GM19240 (cell line): ENCODE results near the gene NCK2.

Experiments used
- DNase-seq: peaks from one replicate; pipeline ENCODE4 v3.0.0; 2011; ENCODE audit warnings: low spot score; ENCODE audit not compliant: insufficient read length

Gene NCK2

GRCh38 chr2:105790461-105791149 is 45.9 kb downstream of the NCK2 start:
- DNase-seq: no peak

- DNase-seq: no peak
Observed at GRCh38 chr2:105791229-105791628, 46.5 kb downstream of the NCK2 start.

GRCh38 chr2:105792561-105792960 is 47.8 kb downstream of the NCK2 start:
- no peak for DNase-seq

- DNase-seq: no peak
Observed at GRCh38 chr2:105793196-105793975, 48.7 kb downstream of the NCK2 start.

GRCh38 chr2:105794926-105795574 is 50.3 kb downstream of the NCK2 start:
- DNase-seq: no peak

GRCh38 chr2:105795575-105795934 is 50.8 kb downstream of the NCK2 start:
- no peak for DNase-seq

- DNase-seq: no peak
Observed at GRCh38 chr2:105796131-105796638, 51.5 kb downstream of the NCK2 start.

- no peak for DNase-seq
Observed at GRCh38 chr2:105796791-105797190, 52.1 kb downstream of the NCK2 start.

GRCh38 chr2:105797298-105797819 is 52.6 kb downstream of the NCK2 start:
- no peak for DNase-seq

- no peak for DNase-seq
Observed at GRCh38 chr2:105798595-105798994, 53.9 kb downstream of the NCK2 start.

- no peak for DNase-seq
Observed at GRCh38 chr2:105800036-105800713, 55.5 kb downstream of the NCK2 start.

GRCh38 chr2:105800953-105801635 is 56.4 kb downstream of the NCK2 start:
- DNase-seq: no peak

- no peak for DNase-seq
Observed at GRCh38 chr2:105801961-105802360, 57.2 kb downstream of the NCK2 start.

- DNase-seq: no peak
Observed at GRCh38 chr2:105802587-105802986, 57.9 kb downstream of the NCK2 start.

GRCh38 chr2:105803337-105803736 is 58.6 kb downstream of the NCK2 start:
- no peak for DNase-seq

- DNase-seq: no peak
Observed at GRCh38 chr2:105803773-105804172, 59.1 kb downstream of the NCK2 start.

- DNase-seq: no peak
Observed at GRCh38 chr2:105804266-105804665, 59.6 kb downstream of the NCK2 start.

- DNase-seq: no peak
Observed at GRCh38 chr2:105806996-105807395, 62.3 kb downstream of the NCK2 start.

GRCh38 chr2:105808423-105809096 is 63.8 kb downstream of the NCK2 start:
- no peak for DNase-seq

- DNase-seq: no peak
Observed at GRCh38 chr2:105809097-105809473, 64.4 kb downstream of the NCK2 start.
